HuH-7 (cell line): Measurements from ENCODE around the gene OR6K6.

Source experiments
- DNase-seq: peaks from one replicate; pipeline ENCODE4 v3.0.0; 2011; ENCODE audit warnings: low spot score

OR6K6 gene

GRCh38 chr1:158754420-158754819 is at the start of gene OR6K6:
Gene OR6K6 (plus strand): TSS chr1:158754720. CDS start chr1:158754888, 168 bp downstream.
- DNase-seq, result no peak

DNA sequence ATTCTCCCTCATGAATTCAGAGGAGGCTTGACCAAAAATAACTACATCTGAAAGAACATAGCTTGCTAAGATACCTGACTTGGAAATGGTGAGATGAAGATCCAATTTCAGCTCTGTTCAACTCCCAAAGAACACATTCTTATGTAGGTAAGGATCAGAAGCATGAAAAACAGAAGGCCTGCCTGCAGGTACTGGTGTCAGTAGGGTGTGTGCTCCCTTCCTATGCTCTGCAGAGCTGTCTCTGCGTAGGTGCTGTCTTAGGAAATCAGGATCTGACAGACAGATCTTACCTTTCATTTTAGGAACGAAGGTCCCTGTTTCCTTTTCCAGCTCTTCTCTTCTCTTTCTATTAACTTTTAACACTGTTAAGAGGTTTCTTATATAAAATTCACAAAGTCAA is 48.4 kb upstream of the OR6K6 start:
- DNase-seq, result no peak

DNA sequence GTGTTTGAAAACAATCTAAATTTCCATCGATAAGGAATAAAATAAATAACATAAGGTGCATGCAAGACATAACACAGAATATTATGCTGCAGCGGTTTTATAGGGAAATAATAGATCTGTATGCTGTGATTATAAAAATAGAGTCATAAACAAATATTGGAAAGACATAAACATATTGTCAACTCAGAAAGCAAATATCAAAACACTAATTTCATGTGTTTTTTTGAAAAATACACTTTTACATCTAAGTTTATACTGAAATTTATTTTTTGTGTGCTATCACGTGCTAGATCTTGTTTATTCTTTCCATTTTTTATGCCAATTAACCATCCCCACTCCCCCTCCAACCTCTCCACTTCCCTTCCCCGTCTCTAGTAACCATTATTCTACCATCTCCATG is 43.4 kb upstream of the OR6K6 start:
- no peak for DNase-seq

DNA sequence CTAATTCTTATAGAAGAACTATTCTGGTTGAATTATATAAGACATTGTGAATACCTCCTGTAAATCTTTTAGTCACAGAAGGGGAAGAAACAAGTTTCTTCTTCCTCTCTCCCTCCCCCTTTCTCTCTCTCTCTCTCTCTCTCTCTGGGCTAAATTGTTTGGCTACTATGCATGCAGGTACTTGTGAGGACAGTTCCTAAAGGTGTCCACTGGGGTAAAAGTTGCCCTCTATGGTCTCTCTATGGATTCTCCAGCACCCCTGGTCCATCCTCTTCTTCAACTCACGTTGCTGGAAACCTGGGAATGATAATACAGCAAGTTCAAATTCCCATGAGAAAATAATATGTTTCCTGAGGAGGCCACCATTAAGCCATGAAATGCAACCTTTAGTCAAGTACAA is 39.8 kb upstream of the OR6K6 start:
- no peak for DNase-seq

DNA sequence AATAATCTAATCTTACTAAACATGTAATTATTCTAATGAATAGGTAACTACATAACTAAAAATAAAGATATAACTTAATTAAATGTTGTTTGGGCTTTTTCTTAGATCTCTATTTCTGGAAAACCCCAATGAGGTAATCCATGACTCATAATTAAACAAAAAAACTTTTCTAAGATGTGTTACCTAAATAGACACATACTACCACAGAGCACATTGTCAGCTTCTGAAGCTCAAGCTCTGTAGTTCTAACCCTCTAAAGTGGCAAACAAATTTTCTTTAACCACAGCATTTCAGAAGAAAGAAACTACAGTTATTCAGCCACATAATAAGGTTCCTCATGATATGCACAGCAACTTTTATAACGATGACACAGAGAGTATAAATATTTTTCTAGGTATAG is 38.2 kb upstream of the OR6K6 start:
- no peak for DNase-seq

- no peak for DNase-seq
Measured at GRCh38 chr1:158717344-158717743, 37.2 kb upstream of the OR6K6 start.

DNA sequence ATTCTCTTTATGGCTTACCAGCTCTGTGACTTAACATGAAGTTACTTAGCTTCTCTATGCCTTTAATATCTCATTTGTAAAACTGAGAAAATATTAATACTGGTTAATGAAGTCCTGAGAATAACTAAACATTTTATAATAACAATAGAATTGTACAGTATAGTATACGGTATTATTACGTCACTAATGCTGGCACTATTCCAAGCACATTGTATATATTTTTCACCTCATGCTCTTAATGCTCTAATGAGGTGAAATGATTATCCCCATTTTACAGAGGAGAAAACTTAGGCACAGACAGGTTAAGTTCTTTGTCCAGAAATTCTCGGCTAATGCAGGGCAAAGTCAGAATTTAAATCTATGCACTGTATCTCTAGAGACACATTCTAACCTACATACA is 34.9 kb upstream of the OR6K6 start:
- no peak for DNase-seq

DNA sequence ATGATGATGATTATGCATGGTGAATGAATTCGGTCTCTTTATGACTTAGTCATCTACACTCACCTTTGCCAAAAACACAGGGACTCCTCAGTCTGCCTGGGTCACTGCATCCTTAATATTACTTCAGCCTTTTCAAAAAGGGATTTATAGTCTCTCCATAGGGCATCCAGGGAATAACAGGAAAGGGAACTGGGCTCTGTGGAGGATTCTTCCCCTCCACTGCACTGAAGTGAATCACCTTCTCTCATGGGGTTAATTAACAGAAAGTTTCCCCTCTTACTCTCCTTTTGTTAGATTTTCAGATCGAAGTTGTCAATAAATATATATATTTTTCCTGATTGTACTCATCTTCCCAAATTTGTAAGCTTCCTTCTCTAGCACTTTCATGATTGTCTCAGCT is 33.9 kb upstream of the OR6K6 start, which contains the start of gene OR6K3:
OR6K3 (minus strand) TSS at position 101 of the 400 bp plus-strand sequence. CDS start 2,605 bp downstream, outside the sequence.
- DNase-seq, result no peak

- no peak for DNase-seq
Measured at GRCh38 chr1:158724442-158724841, 30.1 kb upstream of the OR6K6 start.

DNA sequence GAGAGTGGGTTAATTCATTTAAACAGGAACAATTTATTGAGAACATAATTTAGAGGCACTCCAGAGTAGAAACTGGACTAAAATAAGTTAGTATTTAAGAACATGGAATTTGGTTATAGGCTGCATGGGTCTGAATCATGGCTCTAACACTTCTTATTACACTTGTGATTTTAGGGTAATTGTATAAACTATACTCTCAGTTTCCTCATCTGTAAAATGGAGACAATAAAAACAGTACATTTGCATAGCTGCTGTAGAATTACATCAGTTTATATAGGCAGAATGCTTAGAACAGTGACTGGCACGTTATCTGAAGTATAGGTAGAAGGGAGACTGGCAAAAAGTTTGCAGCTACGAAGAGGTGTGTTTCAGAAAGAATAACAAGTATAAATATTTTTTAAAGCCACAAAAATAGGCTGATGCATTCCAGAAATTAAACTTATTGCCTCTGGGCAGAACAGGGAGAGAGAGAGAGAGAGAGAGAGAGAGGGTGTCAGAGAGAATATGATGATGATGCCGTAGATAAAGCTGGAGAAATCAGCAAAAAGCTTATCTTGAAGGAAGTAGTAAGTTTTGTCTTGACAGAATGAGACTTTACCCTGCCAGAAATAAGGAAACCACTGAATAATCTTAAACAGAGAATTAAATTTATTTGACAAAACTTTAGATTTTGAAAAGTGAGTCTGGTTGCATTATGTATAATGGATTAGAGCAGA is 25.9 kb upstream of the OR6K6 start:
- no peak for DNase-seq

GRCh38 chr1:158730453-158730852 is 24.1 kb upstream of the OR6K6 start:
- DNase-seq, result no peak

- DNase-seq, result no peak
Measured at GRCh38 chr1:158731707-158732106, 22.8 kb upstream of the OR6K6 start.

DNA sequence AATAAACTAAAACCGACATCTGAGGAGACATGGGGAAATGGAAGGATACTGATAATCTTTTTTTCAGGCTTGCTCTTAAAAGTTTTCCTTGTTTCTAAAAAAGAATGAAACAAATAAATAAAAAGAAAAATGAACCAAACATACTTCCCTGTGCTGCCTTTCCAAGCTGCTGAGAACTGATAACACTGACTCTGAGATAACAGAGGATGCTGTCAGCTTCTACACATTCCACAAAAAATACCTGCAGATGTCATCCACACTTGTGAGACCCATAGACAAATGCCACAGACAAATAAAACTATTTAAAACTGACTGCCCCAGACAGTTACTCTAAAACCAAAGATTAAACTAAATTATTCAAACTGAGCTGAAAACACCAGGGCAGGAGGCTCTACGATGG is 22.0 kb upstream of the OR6K6 start:
- no peak for DNase-seq

- DNase-seq, result no peak
Measured at GRCh38 chr1:158735848-158736247, 18.7 kb upstream of the OR6K6 start.

- no peak for DNase-seq
Measured at GRCh38 chr1:158752155-158752712, 2.3 kb upstream of the OR6K6 start.

- DNase-seq, result no peak
Measured at GRCh38 chr1:158771950-158772866, 17.7 kb downstream of the OR6K6 start, which contains the start of gene OR6N1. Gene OR6N1 (minus strand): TSS chr1:158772195. CDS start chr1:158766682, 5,513 bp downstream.

DNA sequence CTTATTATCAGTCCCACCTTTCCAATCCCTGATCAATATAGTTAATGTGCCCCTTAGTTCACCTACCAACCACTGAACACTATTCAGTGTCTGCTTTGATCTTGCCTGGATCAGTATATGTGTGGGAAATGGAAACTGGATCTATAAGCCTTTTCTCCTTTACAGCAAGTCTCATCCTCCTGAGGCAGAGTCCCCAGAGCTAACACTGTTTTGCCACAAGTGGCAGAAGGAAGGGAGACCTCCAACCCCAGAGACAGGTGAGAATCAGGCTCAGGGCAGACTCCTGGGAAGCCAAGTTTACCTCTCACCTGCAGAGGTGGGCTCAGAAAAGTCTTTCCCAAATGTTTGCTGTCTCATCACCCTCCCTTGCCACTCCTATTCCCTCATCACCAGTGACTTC is 26.6 kb downstream of the OR6K6 start, which contains the start of gene OR6N2:
OR6N2 (minus strand) TSS at position 101 of the 400 bp plus-strand sequence. CDS start 3,569 bp downstream, outside the sequence.
- DNase-seq, result no peak

- DNase-seq, result no peak
Measured at GRCh38 chr1:158793604-158794003, 39.1 kb downstream of the OR6K6 start.

- DNase-seq, result no peak
Measured at GRCh38 chr1:158794247-158794646, 39.7 kb downstream of the OR6K6 start.

- no peak for DNase-seq
Measured at GRCh38 chr1:158798531-158798930, 44.0 kb downstream of the OR6K6 start.

GRCh38 chr1:158799689-158800088 is 45.2 kb downstream of the OR6K6 start:
- no peak for DNase-seq

GRCh38 chr1:158800526-158800925 is 46.0 kb downstream of the OR6K6 start:
- no peak for DNase-seq

DNA sequence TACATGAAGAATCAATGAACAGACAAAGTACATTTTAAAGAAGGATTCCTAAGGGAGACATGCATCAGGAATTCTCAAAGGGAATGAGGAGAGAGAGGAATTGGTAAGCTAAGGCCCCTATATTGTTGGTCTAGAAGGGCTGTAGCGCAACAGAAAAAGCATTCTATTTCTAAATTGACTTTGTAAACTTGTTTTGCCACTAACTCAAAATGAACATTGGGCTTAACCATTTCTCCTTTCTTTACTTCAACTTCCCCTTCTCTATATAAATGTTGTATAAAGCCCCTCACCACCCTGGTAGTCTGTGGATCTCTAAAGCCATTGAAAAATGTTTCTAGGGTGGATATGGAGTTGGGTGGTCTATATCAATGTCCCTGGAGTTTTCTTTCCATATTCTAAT is 46.9 kb downstream of the OR6K6 start:
- no peak for DNase-seq
